ENCODE data around the gene RNF17.
"Not testable (repeated sequence)": the region's sequence is repeated elsewhere in the genome, so short reads cannot be mapped to it uniquely, and the experiment has no call there.

RNF17 gene

DNA sequence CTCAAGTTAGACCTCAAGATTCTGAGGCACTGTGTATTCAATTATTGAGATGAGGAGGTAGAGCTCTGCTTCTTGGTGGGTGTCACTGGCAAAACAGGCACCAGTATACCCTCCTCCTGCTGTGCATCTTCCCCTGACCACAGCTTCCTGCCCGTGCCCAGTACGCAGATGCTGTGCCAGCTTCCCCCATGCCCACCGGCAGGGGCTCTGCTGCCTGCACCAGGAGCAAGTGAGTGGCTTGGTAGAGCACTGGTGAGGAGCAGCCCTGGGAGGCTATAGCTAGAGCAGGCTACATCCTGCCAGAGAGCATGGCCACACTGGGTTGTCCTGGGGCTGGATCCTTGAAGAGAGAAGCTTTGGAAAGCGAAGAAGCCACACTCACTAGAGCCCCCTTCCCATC, 21.0 kb upstream of the RNF17 start:
- no peak for DNase-seq

- no peak for DNase-seq
Observed at GRCh38 chr13:24744247-24744646, 19.7 kb upstream of the RNF17 start.

DNA sequence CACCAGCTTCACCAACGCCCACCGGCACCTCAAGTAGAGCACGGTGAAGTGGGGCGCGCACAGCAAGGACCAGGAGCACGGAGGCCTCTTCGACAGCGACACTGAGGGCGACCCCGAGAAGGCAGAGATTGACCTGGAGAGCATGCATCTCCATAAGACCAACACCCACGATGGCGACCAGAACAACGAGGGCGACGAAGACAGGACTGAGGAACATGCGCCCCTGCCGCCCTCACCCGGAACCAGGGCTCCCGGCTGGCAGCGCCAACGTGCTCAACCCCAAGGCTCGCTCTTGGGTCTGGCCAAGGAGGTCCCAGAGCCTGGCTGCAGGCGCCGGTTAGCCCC, 18.5 kb upstream of the RNF17 start:
- DNase-seq: no peak

- DNase-seq: no peak
Observed at GRCh38 chr13:24745861-24746617, 17.9 kb upstream of the RNF17 start.

GRCh38 chr13:24746618-24747247, 17.2 kb upstream of the RNF17 start:
- no peak for DNase-seq

DNA sequence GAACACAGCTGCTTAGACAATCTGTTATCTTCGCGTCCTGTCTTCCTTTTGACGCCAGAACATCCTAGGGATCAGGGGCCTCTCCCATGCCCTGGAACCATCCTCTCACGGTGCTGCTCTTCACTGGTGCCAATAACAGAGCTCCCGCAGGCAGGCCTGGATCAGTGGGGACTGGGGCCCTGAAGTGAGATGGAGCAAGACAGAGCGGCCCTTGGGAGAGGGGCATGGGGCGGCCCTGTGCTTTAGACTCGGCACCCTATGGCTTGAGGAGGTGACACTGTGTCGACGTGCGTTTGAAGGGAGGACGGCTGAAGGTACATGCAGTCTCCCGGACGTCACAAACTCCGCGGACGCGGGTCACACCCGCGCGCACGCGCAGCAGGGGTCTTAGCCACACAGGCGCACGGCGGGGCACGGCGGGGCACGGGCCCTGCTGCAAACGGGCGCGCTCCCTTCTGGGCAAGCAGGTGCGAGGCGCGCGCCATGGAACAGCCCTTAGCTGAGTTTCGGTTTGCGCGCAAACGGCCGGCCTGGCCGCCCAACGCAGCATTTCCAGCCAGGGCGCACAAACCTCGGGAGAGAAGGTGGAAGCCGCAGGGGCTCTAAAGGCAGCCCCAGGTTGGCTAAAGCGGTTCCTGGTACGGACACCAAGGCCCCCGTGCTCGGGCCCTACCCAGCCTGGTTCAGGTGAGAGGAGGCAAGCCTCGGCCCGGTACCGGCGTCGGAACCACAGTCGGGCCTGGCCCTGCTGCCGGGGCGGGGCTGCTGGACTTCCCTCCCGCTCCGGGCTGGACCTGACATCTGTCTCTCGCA, 16.5 kb upstream of the RNF17 start:
- no peak for DNase-seq

DNA sequence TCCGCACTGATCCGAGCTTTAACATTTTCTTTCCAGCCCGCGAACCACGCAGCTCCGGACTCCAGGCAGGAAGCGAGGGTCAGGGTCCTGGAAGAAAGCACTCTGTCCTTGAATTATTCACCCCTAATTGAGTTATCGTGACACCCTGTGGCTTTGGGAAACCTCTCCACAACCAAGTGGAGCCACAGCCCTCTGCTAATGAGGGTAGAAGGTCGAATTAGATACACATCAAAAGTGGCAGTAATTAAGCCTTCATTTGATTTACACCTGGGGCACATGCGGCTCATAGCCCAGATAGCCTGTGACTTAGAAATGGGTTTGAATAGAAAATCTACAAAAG, 15.9 kb upstream of the RNF17 start:
- no peak for DNase-seq

- DNase-seq: no peak
Observed at GRCh38 chr13:24759197-24759596, 4.8 kb upstream of the RNF17 start.

DNA sequence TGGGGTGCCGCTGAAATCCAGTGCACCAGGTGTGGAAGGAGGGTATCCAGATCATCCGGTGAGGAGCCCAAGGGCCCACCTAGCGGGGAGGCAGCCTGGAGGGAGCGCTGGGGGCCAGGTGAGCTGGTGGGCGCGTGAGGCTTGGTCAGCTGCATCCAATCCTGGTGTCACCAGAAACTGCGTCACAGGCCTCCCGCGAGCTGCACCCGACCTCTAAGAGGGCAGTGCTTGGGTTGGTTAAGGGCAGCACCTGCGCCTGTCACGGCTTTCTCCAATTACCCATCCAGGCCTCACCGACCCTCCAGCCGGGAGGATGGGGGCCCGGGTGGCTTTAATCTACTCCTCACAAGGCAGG, 284 bp downstream of the RNF17 start:
- no peak for DNase-seq

GRCh38 chr13:24777171-24777570, 13.2 kb downstream of the RNF17 start:
- DNase-seq: no peak

DNA sequence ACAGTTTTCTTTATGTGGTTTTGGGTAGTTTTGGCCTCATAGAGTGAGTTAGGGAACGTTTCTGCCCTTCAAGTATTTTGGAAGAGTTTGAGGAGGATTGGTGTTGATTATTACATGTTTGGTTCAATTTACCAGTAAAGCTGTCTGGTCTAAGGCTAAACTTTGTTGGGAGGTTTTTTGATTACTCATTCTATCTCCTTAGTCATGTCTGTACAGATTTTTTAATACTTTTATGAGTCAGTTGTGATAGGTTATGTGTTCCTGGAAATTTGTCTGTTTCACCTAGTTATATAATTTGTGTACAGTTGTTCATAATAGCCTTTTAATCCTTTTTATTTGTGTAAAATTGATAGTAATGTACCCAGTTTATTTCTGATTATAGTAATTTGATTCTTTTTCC, 20.4 kb downstream of the RNF17 start:
- DNase-seq: no peak

DNA sequence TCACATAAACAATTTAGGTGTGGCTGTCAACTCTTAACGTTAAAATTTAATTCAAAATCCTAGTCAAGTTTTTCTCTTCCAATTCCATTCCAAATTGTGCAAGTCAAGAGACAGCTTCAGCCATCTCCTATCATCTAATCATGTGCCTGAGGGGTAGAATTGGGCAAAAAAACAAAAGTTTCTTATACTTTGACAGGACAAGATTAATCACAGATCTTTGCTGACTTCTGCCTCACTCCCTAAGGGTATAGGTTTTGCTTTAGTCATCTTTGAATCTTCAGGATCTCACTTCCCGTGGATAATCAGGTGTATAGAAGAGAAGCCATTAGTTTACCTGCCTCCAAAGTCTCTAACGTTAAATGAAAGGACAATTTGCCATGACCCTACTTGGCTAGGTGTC, 24.6 kb downstream of the RNF17 start:
- no peak for DNase-seq

- DNase-seq: no peak
Observed at GRCh38 chr13:24802074-24802473, 38.1 kb downstream of the RNF17 start.

DNA sequence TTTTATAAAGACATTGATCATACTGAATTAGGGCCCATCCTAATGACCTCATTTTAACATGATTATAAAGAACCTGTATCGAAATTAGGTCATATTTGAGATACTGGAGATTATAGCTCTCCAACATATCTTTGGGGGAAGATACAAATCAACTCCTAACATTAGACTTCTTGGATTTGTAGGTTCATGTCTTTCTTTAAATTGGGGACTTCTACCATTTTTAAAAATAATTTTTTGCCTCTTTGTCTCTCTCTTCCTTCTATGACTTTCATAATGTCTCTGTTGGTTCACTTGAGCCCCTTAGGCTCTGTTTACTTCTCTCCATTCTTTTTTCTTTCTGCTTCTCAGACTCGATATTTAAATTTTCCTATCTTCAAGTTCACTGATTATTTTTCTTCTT, 57.2 kb downstream of the RNF17 start:
- DNase-seq: no peak

DNA sequence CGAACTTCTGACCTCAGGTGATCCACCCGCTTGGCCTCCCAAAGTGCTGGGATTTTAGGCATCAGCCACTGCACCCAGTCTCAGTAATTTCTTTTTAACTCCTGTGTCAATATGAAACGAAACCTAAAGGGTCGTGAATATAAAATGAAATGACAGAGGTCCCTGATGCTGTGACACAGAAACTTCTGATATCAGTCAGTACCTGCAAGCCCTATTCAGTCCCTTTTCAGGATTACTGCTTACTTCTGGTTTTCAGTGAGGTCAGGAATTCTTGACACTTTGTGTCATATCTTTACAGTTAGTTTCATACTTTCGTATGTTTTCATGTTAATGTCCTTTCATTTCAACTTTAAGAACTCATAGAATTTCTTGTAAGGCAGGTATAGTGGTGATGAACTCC, 58.7 kb downstream of the RNF17 start:
- no peak for DNase-seq

- DNase-seq: not testable (repeated sequence)
Observed at GRCh38 chr13:24823122-24823710, 59.2 kb downstream of the RNF17 start.

DNA sequence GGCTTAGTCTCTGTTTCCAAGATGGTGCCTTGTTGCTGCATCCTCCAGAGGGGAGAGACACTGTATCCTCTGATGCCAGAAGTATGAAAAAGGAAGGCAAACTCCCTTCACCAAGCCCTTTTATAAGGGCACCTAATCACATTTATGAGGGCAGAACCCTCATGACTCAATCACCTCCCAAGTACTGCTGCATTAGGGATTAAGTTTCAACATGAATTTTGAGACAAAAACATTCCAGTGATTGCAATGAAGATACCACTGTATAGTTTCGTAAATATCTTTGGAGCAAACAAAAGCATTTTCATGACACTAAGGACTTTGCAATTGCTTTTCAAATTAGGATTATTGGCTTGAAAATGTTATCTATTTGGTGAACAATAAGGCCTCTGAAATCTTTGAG, 63.8 kb downstream of the RNF17 start:
- no peak for DNase-seq

DNA sequence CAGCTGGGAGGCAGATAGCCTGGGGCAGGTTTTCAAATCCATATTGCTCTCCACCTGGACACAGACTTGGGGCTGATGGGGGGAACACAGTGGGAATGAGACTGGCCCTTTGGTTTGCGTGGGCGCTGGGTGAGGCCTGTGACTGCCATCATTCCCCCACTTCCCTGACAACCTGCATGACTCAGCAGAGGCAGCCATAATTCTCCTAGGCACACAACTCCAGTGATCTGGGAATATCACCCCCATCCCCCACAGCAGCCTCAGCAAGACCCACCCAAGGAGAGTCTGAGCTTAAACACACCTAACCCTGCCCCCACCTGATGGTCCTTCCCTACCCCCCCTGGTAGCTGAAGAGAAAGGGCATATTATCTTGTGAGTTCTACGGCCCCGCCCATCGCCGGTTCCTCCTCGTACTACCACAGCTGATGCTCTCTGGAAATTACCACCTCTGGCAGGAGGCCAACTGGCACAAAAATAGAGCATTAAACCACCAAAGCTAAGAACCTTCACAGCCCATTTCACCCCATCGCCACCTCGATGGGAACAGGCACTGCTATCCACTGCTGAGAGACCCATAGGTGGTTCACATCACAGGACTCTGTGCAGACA, 71.0 kb downstream of the RNF17 start:
- no peak for DNase-seq

DNA sequence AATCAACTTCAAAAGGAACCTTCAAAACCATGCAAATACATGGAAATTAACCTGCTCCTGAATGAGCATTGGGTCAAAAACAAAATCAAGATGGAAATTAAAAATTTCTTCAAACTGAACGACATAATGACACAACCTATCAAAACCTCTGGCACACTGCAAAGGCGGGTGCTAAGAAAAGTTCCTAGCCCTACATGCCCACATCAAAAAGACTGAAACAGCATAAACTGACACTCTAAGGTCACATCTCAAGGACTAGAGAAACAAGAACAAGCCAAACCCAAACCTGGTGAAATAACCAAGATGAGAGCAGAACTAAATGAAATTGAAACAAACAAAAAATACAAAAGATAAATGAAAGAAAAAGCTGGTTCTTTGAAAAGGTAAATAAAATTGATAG, 73.6 kb downstream of the RNF17 start:
- not testable (repeated sequence) for DNase-seq

GRCh38 chr13:24842549-24843274, 78.7 kb downstream of the RNF17 start:
- DNase-seq: no peak

DNA sequence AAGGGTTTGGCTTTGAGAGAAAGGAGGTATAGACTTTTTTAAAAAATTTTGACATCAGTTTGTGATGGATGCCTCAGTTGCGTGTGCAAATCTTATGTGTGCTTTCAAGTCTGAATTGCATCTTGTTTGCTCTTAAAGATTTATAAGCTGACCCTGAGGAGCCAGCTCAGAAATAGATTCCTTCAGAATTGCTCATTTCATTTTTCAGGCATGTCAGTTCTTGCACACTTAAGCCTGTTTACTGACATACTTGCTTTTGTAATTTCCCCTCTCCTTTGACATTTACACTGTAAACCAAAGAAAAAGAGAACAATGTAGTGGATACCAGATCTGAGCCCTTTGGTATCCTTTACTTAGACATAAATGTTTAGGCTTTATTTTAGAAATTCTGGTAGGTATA, 87.6 kb downstream of the RNF17 start:
- no peak for DNase-seq

GRCh38 chr13:24854311-24854710, 90.3 kb downstream of the RNF17 start:
- DNase-seq: no peak
